ENCODE results near the gene RNF208. TPM values are rescaled to one million over a fixed set of nuclear protein-coding genes. Genes with fewer than 3 reads are reported as not detected.

Gene RNF208
- polyA plus RNA-seq, 1 donor (not counting 4 experiments of a cell fraction or from before 2014, with no cell fraction given) = not detected

DNA sequence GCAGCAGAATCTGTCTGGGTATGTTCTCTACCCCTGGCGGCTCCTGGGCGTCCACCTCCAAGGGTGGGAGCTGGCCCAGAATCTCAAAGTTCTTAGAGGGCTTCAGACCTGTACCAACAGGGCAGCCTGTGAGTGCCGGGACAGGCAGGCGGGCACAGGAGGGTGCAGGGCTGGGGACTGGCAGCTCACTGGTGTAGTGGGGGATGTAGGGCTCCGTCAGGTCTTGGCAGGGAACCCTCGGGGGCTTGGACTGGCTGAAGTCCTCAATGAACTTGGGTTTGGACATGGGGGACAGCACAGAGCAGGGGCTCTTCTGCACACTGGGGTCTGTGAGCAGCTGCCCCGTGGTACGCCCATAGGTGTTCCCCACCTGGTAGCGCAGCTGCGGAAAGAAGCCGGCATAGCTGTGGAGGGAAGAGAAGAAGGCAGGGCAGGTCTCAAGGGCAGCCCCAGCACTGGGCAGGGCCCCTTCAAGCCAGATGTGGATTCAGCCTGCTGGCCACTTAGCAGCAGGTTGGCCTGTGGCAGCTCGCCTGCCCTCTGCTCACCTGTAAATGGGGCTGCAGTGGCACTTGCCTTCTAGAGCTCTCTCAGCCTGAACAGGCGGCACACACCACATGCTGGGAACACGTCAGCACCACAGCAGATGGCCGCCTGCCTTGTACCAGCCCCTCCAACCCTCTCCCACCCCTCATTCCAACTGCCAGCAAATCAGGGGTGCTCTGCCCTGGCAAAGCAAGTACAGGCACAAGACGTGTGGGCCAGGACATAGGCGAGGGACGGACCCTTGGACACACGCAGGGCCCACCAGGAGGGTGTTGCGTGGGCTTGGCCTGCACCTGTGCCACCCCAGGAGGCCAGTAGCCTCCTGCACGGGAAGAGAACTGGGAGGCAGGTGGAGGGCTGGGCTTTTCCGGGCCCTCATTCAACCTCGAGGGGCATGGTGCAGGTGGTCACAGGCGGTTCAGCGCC lies 23.7 kb upstream of the RNF208 start:
- no peak overlapping the region for H2AFZ ChIP-seq (ENCODE audit: control insufficient read depth, low read length)
- H3K4me1 ChIP-seq (ENCODE audit: control insufficient read depth, extremely low read depth, insufficient read depth, low read length) = peaks cover 30% of the 10 kb centered on the region
- H3K27ac ChIP-seq (ENCODE audit: control insufficient read depth, insufficient read depth, low read length) = no peak overlapping the region
- H3K4me2 ChIP-seq (ENCODE audit: control insufficient read depth, extremely low read depth, insufficient read depth, low read depth, low read length) = no peak overlapping the region
- dilution Hi-C loops (cut with MboI; ENCODE audit: extremely low pct_ligation_motif_present, low sequenced_read_pairs) = no loop called here
- no peaks in the 10 kb centered on the region for H3K27me3 ChIP-seq (ENCODE audit: control insufficient read depth, extremely low read depth, insufficient read depth, low read length)
- H3K9me1 ChIP-seq (ENCODE audit: control insufficient read depth, extremely low read depth, insufficient read depth, low read length) = peaks cover 3% of the 10 kb centered on the region
- H3K79me2 ChIP-seq (ENCODE audit: control insufficient read depth, insufficient read depth, low read length) = peaks cover 24% of the 10 kb centered on the region
- H3K9ac ChIP-seq (ENCODE audit: control insufficient read depth, extremely low read depth, insufficient read depth, low read length) = no peak overlapping the region
- TF ChIP-seq EZH2 (IDR thresholded peaks at IDR 0.05; ENCODE audit: low read length) (no peak), CTCF (optimal IDR thresholded peaks at IDR 0.05 in 1 of 3, IDR thresholded peaks at IDR 0.05 in 1 of 3, conservative IDR thresholded peaks at IDR 0.05 in 1 of 3; ENCODE audit: extremely low read depth in 1 of 3, insufficient read depth in 2 of 3, low read length in 3 of 3) (no peak)
- FAIRE-seq (no peak), DNase-seq (ENCODE audit: low read depth, low spot score) (no peak)
- no peak overlapping the region for H3K4me3 ChIP-seq (ENCODE audit: control insufficient read depth in 2 of 3, extremely low read depth in 1 of 3, insufficient read depth in 2 of 3, low read depth in 1 of 3, low read length in 3 of 3)
- no peaks in the 10 kb centered on the region for H3K9me3 ChIP-seq (ENCODE audit: control insufficient read depth, low read depth, low read length)
- peaks cover 28% of the 10 kb centered on the region for H4K20me1 ChIP-seq (ENCODE audit: control insufficient read depth, extremely low read depth, insufficient read depth, low read length)
- peaks cover 11 to 20% of the 10 kb centered on the region in 2 experiments for H3K36me3 ChIP-seq (ENCODE audit: control insufficient read depth in 2 of 2, extremely low read depth in 1 of 2, insufficient read depth in 2 of 2, low read length in 2 of 2)

- TF ChIP-seq CTCF (optimal IDR thresholded peaks at IDR 0.05 in 1 of 3, IDR thresholded peaks at IDR 0.05 in 1 of 3, conservative IDR thresholded peaks at IDR 0.05 in 1 of 3; ENCODE audit: extremely low read depth in 1 of 3, insufficient read depth in 2 of 3, low read length in 3 of 3) (peak in 1 of 3 experiments; percentile 16), EZH2 (IDR thresholded peaks at IDR 0.05; ENCODE audit: low read length) (no peak)
- Histone ChIP-seq H3K9me1 (ENCODE audit: control insufficient read depth, extremely low read depth, insufficient read depth, low read length) (peaks cover 3% of the 10 kb centered on the region), H3K9me3 (ENCODE audit: control insufficient read depth, low read depth, low read length) (no peaks in the 10 kb centered on the region), H3K4me1 (ENCODE audit: control insufficient read depth, extremely low read depth, insufficient read depth, low read length) (peaks cover 30% of the 10 kb centered on the region), H3K27me3 (ENCODE audit: control insufficient read depth, extremely low read depth, insufficient read depth, low read length) (no peaks in the 10 kb centered on the region), H3K36me3 (ENCODE audit: control insufficient read depth in 2 of 2, extremely low read depth in 1 of 2, insufficient read depth in 2 of 2, low read length in 2 of 2) (peaks cover 11 to 20% of the 10 kb centered on the region in 2 experiments), H3K9ac (ENCODE audit: control insufficient read depth, extremely low read depth, insufficient read depth, low read length) (peak overlapping the region; percentile 26), H3K4me3 (ENCODE audit: control insufficient read depth in 2 of 3, extremely low read depth in 1 of 3, insufficient read depth in 2 of 3, low read depth in 1 of 3, low read length in 3 of 3) (peak overlapping the region in 1 of 3 experiments; percentile 18), H3K79me2 (ENCODE audit: control insufficient read depth, insufficient read depth, low read length) (peaks cover 28% of the 10 kb centered on the region), H3K4me2 (ENCODE audit: control insufficient read depth, extremely low read depth, insufficient read depth, low read depth, low read length) (peak overlapping the region; percentile 84), H2AFZ (ENCODE audit: control insufficient read depth, low read length) (no peak overlapping the region), H4K20me1 (ENCODE audit: control insufficient read depth, extremely low read depth, insufficient read depth, low read length) (peaks cover 28% of the 10 kb centered on the region), H3K27ac (ENCODE audit: control insufficient read depth, insufficient read depth, low read length) (no peak overlapping the region)
- FAIRE-seq = no peak
- dilution Hi-C loops (cut with MboI; ENCODE audit: extremely low pct_ligation_motif_present, low sequenced_read_pairs) = no loop called here
- no peak for DNase-seq (ENCODE audit: low read depth, low spot score)
Measured at GRCh38 chr9:137244486-137245449, 22.7 kb upstream of the RNF208 start.
